ENCODE measurements around the gene TIMM13.

Gene TIMM13

DNA sequence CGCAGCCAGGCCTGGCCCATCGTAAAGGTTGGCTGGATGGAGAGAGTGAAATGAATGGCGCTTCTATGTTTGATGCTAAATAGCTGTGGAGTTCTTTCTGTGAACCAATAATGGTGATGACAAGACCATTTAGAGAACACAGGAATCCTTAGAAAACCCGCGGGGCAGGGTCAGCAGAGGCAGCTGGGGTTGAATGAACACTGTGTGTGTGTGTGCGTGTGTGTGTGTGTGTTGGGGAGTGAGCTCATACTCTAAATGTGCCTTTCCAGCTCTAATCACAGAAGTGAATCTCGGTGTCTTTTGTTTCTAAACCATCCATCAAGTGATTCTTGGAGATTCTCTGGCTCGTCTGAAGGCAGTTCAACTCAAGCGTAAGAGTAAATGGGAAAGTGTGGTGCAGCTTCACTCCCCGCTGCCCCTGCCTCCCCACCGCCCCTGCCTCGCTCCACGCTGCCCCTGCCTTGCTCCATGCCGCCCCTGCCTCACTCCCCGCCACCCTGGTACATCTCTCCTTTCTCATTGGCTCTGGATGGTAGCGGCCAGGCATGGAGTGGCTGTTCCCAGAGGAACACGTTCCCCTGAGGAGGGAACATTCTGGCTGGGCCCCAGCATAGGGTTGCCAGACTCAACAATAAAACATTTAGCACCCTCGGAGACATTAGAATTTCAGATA lies 46.1 kb downstream of the TIMM13 start:
- no peak for DNase-seq (ENCODE audit: extremely low read depth, insufficient read length)
- TF ChIP-seq, protein P1, sequence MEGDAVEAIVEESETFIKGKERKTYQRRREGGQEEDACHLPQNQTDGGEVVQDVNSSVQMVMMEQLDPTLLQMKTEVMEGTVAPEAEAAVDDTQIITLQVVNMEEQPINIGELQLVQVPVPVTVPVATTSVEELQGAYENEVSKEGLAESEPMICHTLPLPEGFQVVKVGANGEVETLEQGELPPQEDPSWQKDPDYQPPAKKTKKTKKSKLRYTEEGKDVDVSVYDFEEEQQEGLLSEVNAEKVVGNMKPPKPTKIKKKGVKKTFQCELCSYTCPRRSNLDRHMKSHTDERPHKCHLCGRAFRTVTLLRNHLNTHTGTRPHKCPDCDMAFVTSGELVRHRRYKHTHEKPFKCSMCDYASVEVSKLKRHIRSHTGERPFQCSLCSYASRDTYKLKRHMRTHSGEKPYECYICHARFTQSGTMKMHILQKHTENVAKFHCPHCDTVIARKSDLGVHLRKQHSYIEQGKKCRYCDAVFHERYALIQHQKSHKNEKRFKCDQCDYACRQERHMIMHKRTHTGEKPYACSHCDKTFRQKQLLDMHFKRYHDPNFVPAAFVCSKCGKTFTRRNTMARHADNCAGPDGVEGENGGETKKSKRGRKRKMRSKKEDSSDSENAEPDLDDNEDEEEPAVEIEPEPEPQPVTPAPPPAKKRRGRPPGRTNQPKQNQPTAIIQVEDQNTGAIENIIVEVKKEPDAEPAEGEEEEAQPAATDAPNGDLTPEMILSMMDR (IDR thresholded peaks at IDR 0.05; ENCODE audit: insufficient read depth, low read length, poor library complexity, severe bottlenecking): no peak
- H3K4me3 ChIP-seq (replicated peaks; ENCODE audit: low read depth, low read length): no peak overlapping the region
- no peaks in the 10 kb centered on the region for H3K27me3 ChIP-seq (replicated peaks; ENCODE audit: control insufficient read depth, insufficient read depth, low read length)
- H3K36me3 ChIP-seq (ENCODE audit: control insufficient read depth, insufficient read depth, low read length): no peaks in the 10 kb centered on the region

DNA sequence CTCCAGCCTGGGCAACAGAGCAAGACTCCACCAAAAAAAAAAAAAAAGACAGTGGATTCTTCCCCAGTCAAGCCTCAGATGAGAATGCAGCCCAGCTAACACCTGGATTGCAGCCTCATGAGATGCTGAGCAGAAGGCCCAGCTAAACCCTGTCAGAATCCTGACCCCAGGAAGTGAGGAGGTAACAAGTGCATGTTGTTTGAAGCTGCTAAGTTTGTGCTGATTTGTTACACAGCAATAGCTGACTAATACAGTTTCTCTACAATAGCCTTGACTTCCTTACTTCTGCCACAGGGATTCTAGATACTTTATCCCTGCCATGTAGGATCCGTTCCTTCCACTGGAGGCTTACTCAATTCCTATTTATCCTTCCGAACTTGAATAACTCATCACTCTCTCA lies 46.8 kb downstream of the TIMM13 start:
- TF ChIP-seq, protein P1 (IDR thresholded peaks at IDR 0.05; ENCODE audit: insufficient read depth, low read length, poor library complexity, severe bottlenecking): no peak
- H3K4me3 ChIP-seq (replicated peaks; ENCODE audit: low read depth, low read length): no peak overlapping the region
- H3K36me3 ChIP-seq (ENCODE audit: control insufficient read depth, insufficient read depth, low read length): no peaks in the 10 kb centered on the region
- H3K27me3 ChIP-seq (replicated peaks; ENCODE audit: control insufficient read depth, insufficient read depth, low read length): no peaks in the 10 kb centered on the region
- no peak for DNase-seq (ENCODE audit: extremely low read depth, insufficient read length)

DNA sequence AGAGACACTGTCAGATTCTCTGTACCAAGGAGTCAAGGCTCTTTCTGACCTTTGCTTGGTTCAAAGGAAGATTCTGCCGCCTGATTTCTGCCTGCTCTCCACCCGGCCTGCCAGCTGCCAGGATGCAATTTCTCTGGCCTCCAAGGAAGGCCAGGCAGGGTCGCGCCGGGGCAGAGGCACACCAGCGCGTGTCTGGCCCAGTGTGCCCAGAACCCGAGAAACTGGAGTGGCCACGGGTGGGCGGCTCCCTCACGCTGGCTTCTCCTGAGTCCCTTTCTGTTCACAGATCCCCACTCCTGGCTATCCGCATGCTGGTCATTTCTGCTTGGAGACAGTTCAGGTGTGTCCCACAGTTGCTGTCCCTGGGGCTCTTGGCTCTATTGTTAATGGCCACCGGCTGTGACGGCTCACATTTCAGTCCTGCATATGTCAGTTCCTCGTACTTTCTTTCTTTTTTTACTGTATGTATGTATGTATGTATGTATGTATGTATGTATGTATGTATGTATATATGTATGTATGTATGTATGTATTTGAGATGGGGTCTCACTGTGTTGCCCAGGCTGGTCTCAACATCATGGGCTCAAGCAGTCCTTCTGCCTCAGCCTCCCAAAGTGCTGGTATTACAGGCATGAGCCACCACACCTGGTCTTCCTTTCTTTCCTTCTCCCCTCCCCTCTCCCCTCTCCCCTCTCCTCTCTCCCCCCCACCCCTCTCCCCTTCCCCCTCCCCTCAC lies 50.4 kb downstream of the TIMM13 start:
- DNase-seq (ENCODE audit: extremely low read depth, insufficient read length): no peak
- TF ChIP-seq, protein P1 (IDR thresholded peaks at IDR 0.05; ENCODE audit: insufficient read depth, low read length, poor library complexity, severe bottlenecking): no peak
- no peaks in the 10 kb centered on the region for H3K27me3 ChIP-seq (replicated peaks; ENCODE audit: control insufficient read depth, insufficient read depth, low read length)
- no peak overlapping the region for H3K4me3 ChIP-seq (replicated peaks; ENCODE audit: low read depth, low read length)
- H3K36me3 ChIP-seq (ENCODE audit: control insufficient read depth, insufficient read depth, low read length): no peaks in the 10 kb centered on the region

All from GM06990 (cell line).